Measurements from ENCODE around the gene CA9. TPM values are rescaled to one million over a fixed set of nuclear protein-coding genes. Genes with fewer than 3 reads are reported as not detected.

Gene CA9
- total RNA-seq, 1 donor from 2014 or later: 0.09 TPM

- H3K4me3 Mint-ChIP-seq: no peak overlapping the region
- Histone ChIP-seq H3K27me3 (peaks cover 8% of the 10 kb centered on the region), H3F3A (ENCODE audit: low read depth) (peaks cover 32% of the 10 kb centered on the region), H3K9me3 (ENCODE audit: low read depth) (no peaks in the 10 kb centered on the region), H4K20me1 (ENCODE audit: low read depth) (no peaks in the 10 kb centered on the region), H3K36me3 (no peaks in the 10 kb centered on the region), H3K79me2 (ENCODE audit: low read depth) (no peaks in the 10 kb centered on the region), H3K27ac (no peak overlapping the region), H3K4me2 (no peak overlapping the region), H2AFZ (replicated peaks) (no peak overlapping the region), H3K4me3 (no peak overlapping the region), H3K9ac (no peak overlapping the region), H3K4me1 (peaks cover 9% of the 10 kb centered on the region)
- peaks cover 11% of the 10 kb centered on the region for H3K4me1 Mint-ChIP-seq
- peaks cover 16% of the 10 kb centered on the region for H3K27me3 Mint-ChIP-seq (ENCODE audit: insufficient read depth, low read depth)
- no peak for DNase-seq (ENCODE audit: low spot score)
- H3K36me3 Mint-ChIP-seq: peaks cover 14% of the 10 kb centered on the region
- TF ChIP-seq EZH2phosphoT487 (IDR thresholded peaks at IDR 0.05) (no peak), EZH2 (IDR thresholded peaks at IDR 0.05) (no peak), CTCF (IDR thresholded peaks at IDR 0.05) (no peak)
- H3K9me3 Mint-ChIP-seq: no peaks in the 10 kb centered on the region
- H3K27ac Mint-ChIP-seq: no peak overlapping the region
These were observed 5.4 kb downstream of the CA9 start for GRCh38 chr9:35679091-35679490.

GRCh38 chr9:35679766-35680330, 6.1 kb downstream of the CA9 start:
- H2AFZ ChIP-seq (replicated peaks): no peak overlapping the region
- no peak overlapping the region for H3K4me3 ChIP-seq
- peaks cover 11% of the 10 kb centered on the region for H3K27me3 Mint-ChIP-seq (ENCODE audit: insufficient read depth, low read depth)
- no peak overlapping the region for H3K4me3 Mint-ChIP-seq
- peaks cover 11% of the 10 kb centered on the region for H3K4me1 Mint-ChIP-seq
- H3K4me1 ChIP-seq: peaks cover 9% of the 10 kb centered on the region
- no peak overlapping the region for H3K27ac Mint-ChIP-seq
- H3K79me2 ChIP-seq (ENCODE audit: low read depth): no peaks in the 10 kb centered on the region
- no peak for DNase-seq (ENCODE audit: low spot score)
- no peaks in the 10 kb centered on the region for H3K9me3 ChIP-seq (ENCODE audit: low read depth)
- no peak overlapping the region for H3K4me2 ChIP-seq
- H3K9ac ChIP-seq: no peak overlapping the region
- peaks cover 15% of the 10 kb centered on the region for H3K36me3 Mint-ChIP-seq
- peaks cover 32% of the 10 kb centered on the region for H3F3A ChIP-seq (ENCODE audit: low read depth)
- peaks cover under 1% of the 10 kb centered on the region for H3K27me3 ChIP-seq
- H3K36me3 ChIP-seq: no peaks in the 10 kb centered on the region
- H3K9me3 Mint-ChIP-seq: no peaks in the 10 kb centered on the region
- no peak for TF ChIP-seq EZH2phosphoT487 (IDR thresholded peaks at IDR 0.05)
- TF ChIP-seq CTCF (IDR thresholded peaks at IDR 0.05): no peak
- H3K27ac ChIP-seq: no peak overlapping the region
- H4K20me1 ChIP-seq (ENCODE audit: low read depth): no peaks in the 10 kb centered on the region

GRCh38 chr9:35680331-35681105, 6.8 kb downstream of the CA9 start:
- H3K27me3 Mint-ChIP-seq (ENCODE audit: insufficient read depth, low read depth): peaks cover 10% of the 10 kb centered on the region
- TF ChIP-seq EZH2phosphoT487 (IDR thresholded peaks at IDR 0.05): no peak
- no peak for TF ChIP-seq CTCF (IDR thresholded peaks at IDR 0.05)
- TF ChIP-seq EZH2 (IDR thresholded peaks at IDR 0.05): no peak
- Histone ChIP-seq H3F3A (ENCODE audit: low read depth) (peaks cover 32% of the 10 kb centered on the region), H3K4me3 (no peak overlapping the region), H3K9me3 (ENCODE audit: low read depth) (no peaks in the 10 kb centered on the region), H3K4me1 (peaks cover 9% of the 10 kb centered on the region), H3K79me2 (ENCODE audit: low read depth) (no peaks in the 10 kb centered on the region), H3K4me2 (no peak overlapping the region), H3K27me3 (no peaks in the 10 kb centered on the region), H3K27ac (no peak overlapping the region), H4K20me1 (ENCODE audit: low read depth) (no peaks in the 10 kb centered on the region), H2AFZ (replicated peaks) (no peak overlapping the region), H3K36me3 (no peaks in the 10 kb centered on the region), H3K9ac (no peak overlapping the region)
- H3K36me3 Mint-ChIP-seq: peaks cover 18% of the 10 kb centered on the region
- no peak overlapping the region for H3K4me3 Mint-ChIP-seq
- DNase-seq (ENCODE audit: low spot score): peak; percentile 74
- no peaks in the 10 kb centered on the region for H3K9me3 Mint-ChIP-seq
- peaks cover 11% of the 10 kb centered on the region for H3K4me1 Mint-ChIP-seq
- H3K27ac Mint-ChIP-seq: no peak overlapping the region

All from neural progenitor cell (in vitro differentiated cells).